Esophagus (tissue), 2 donors: ENCODE results near the gene CHFR. TPM values are rescaled to one million over a fixed set of nuclear protein-coding genes. Genes with fewer than 3 reads are reported as not detected.

Experiments used
- H3K27ac ChIP-seq, 2 donors: one replicate each; pipeline ENCODE4 v1.5.1; 2013; ENCODE audit warnings: low read depth in 2 of 2, mild to moderate bottlenecking in 2 of 2, inconsistent platforms in 1 of 2, low read length in 1 of 2, moderate library complexity in 1 of 2
- H3K27me3 ChIP-seq, 2 donors: one replicate each; pipeline ENCODE4 v1.6.1; 2013; ENCODE audit warnings: low read length in 2 of 2, control low read depth in 1 of 2, mild to moderate bottlenecking in 1 of 2; ENCODE audit not compliant: insufficient read depth in 2 of 2, control insufficient read depth in 1 of 2
- H3K36me3 ChIP-seq, 2 donors: one replicate each; pipeline ENCODE4 v1.6.1; 2013; ENCODE audit warnings: low read length in 1 of 2; ENCODE audit not compliant: control insufficient read depth in 2 of 2, insufficient read depth in 2 of 2
- H3K4me1 ChIP-seq, 2 donors: one replicate each; pipeline ENCODE4 v1.6.1; 2013; ENCODE audit warnings: low read length in 1 of 2; ENCODE audit not compliant: control insufficient read depth in 2 of 2, insufficient read depth in 2 of 2
- H3K4me3 ChIP-seq, 2 donors: one replicate each; pipeline ENCODE4 v1.5.1; 2013; ENCODE audit warnings: low read length in 2 of 2, mild to moderate bottlenecking in 2 of 2, low read depth in 1 of 2, moderate library complexity in 1 of 2
- H3K9me3 ChIP-seq, 2 donors: one replicate each; pipeline ENCODE4 v1.6.1; 2013; ENCODE audit warnings: mild to moderate bottlenecking in 2 of 2, low read depth in 1 of 2, low read length in 1 of 2, moderate library complexity in 1 of 2; ENCODE audit not compliant: control insufficient read depth in 2 of 2, insufficient read depth in 1 of 2
- WGBS, 2 donors: extraction: QIAGEN DNeasy Blood & Tissue Kit; methylation state at CpG; one replicate each; pipeline ENCODE4 v1.1.7; 2013; 5-methylcytosine and 5-hydroxymethylcytosine counted together
- polyA plus RNA-seq, 2 donors: library from polyadenylated mRNA; stranded (reverse); fragments of 200-250 nt; gene quantifications; one replicate each; pipeline ENCODE4 v1.2.3, GENCODE V29; 2013
- donor health status: healthy with polysubstance abuse.
- donor health status: Bipolar disorder and iron deficiency.

Gene CHFR
- polyA plus RNA-seq, 2 donors = 20.4 to 30.2 TPM

- no peaks in the 10 kb centered on the region for H3K27me3 ChIP-seq
- 96 to 97% methylated on average over 29 of the region's 29 CpGs for WGBS, 2 donors
- no peak overlapping the region for H3K4me3 ChIP-seq
- no peaks in the 10 kb centered on the region for H3K4me1 ChIP-seq
- peaks cover 23 to 50% of the 10 kb centered on the region in 2 donors for H3K36me3 ChIP-seq
- no peak overlapping the region for H3K27ac ChIP-seq
- no peaks in the 10 kb centered on the region for H3K9me3 ChIP-seq
These were observed 98.9 kb downstream of the CHFR start for GRCh38 chr12:132788375-132789098.

DNA sequence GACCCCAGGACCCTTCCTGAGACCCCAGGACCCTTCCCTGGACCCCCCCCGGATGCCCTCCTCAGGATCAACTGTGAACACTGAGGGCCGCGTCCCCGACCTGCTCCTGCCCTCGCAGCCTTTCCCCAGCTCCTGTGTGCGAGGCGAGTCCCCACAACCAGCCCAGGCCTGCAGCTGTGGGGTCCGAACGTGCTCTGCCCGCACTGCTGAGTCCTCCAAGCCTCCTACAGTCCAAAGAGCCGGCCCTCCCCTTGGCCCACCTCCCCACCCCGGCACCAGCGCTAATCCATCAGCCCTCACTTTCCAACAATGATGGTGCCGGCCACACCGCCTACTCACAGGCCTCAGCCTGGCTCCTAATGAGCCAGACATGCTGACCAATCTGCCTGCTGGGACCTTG is 99.5 kb downstream of the CHFR start:
- no peaks in the 10 kb centered on the region for H3K27me3 ChIP-seq
- H3K9me3 ChIP-seq = no peaks in the 10 kb centered on the region
- H3K4me3 ChIP-seq = no peak overlapping the region
- H3K4me1 ChIP-seq = no peaks in the 10 kb centered on the region
- 92% methylated on average over 15 of the region's 15 CpGs for WGBS, 2 donors
- no peak overlapping the region for H3K27ac ChIP-seq
- H3K36me3 ChIP-seq = peaks cover 23 to 54% of the 10 kb centered on the region in 2 donors

GRCh38 chr12:132786192-132786591 is 101.2 kb downstream of the CHFR start:
- no peaks in the 10 kb centered on the region for H3K27me3 ChIP-seq
- H3K9me3 ChIP-seq = no peaks in the 10 kb centered on the region
- H3K4me3 ChIP-seq = no peak overlapping the region
- H3K4me1 ChIP-seq = no peaks in the 10 kb centered on the region
- WGBS, 2 donors = 94 to 95% methylated on average over 20 to 21 of the region's 21 CpGs
- no peak overlapping the region for H3K27ac ChIP-seq
- peaks cover 26 to 59% of the 10 kb centered on the region in 2 donors for H3K36me3 ChIP-seq

DNA sequence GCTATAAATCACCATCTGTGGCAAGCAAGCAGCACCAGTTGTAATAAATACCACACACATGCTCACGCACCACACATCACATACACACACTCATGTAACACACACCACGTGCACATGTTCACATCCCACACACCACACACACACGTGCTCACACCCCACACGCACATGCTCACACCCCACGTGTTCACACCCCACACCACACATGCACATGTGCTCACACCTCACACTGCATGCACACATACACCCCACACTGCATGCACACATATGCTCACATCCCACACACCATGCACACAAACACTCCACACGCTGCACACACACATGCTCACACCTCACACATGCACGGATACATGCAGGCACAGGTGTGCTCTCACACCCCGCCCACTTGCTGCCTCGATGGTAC is 102.8 kb downstream of the CHFR start:
- no peaks in the 10 kb centered on the region for H3K27me3 ChIP-seq
- H3K4me3 ChIP-seq = no peak overlapping the region
- WGBS, 2 donors = 80 to 86% methylated on average over 9 of the region's 9 CpGs
- peaks cover 36 to 71% of the 10 kb centered on the region in 2 donors for H3K36me3 ChIP-seq
- no peaks in the 10 kb centered on the region for H3K9me3 ChIP-seq
- no peak overlapping the region for H3K27ac ChIP-seq
- no peaks in the 10 kb centered on the region for H3K4me1 ChIP-seq

DNA sequence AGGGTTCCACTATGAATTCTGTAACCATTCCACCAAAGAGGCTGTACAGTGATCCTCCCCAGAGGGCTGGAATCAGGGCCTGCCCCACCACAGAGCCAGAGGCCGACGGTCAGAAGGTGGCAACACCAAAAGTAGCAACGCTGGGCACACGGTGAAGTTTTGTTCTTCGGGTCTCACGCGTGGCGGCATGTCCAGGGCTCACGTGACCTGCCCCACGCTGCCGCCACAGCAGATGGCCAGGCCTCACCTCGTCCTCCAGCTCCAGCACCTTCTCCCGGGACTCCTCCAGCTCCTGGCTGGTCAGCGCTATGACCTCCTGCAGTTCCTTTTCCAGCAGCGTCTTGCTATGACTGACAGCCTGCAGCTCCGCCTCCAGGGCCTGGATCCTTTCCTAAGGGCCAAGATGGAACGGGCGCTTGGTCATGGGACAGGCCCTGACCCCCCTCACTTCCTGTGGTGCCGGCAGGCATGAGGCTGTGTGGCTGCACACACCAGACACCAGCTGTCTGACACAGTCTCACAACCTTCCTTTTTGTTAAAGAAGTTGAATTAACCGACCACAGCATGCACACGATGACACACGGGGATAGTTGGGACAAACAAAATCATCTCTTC is 103.4 kb downstream of the CHFR start:
- peaks cover 31 to 68% of the 10 kb centered on the region in 2 donors for H3K36me3 ChIP-seq
- no peaks in the 10 kb centered on the region for H3K9me3 ChIP-seq
- no peaks in the 10 kb centered on the region for H3K27me3 ChIP-seq
- H3K4me3 ChIP-seq = no peak overlapping the region
- WGBS, 2 donors = 85 to 88% methylated on average over 22 of the region's 22 CpGs
- H3K4me1 ChIP-seq = no peaks in the 10 kb centered on the region
- H3K27ac ChIP-seq = no peak overlapping the region

Other genes starting within 250 kb of the CHFR start
- 10 to 100 TPM; 16.7 to 41.2 TPM for gene POLE, start 200.3 kb downstream of the CHFR start, polyA plus RNA-seq
- 10 to 100 TPM in 1 of 2 donors, 1 to 10 TPM in 1; 5.1 to 15.7 TPM for gene PXMP2, start 200.0 kb downstream of the CHFR start, polyA plus RNA-seq
- gene PGAM5, start 176.8 kb downstream of the CHFR start, polyA plus RNA-seq = 10 to 100 TPM; 19.1 to 20.5 TPM
- 10 to 100 TPM; 36.5 to 41.0 TPM for gene ANKLE2, start 125.8 kb downstream of the CHFR start, polyA plus RNA-seq
- 10 to 100 TPM; 10.6 to 18.1 TPM for gene GOLGA3, start 58.7 kb downstream of the CHFR start, polyA plus RNA-seq
- 1 to 10 TPM; 1.9 to 4.3 TPM for gene ZNF605, start 68.7 kb upstream of the CHFR start, polyA plus RNA-seq
- 1 to 10 TPM; 2.8 to 3.4 TPM for gene ZNF26, start 98.8 kb upstream of the CHFR start, polyA plus RNA-seq
- 1 to 10 TPM; 5.1 to 8.2 TPM for gene ZNF84, start 149.9 kb upstream of the CHFR start, polyA plus RNA-seq
- 10 to 100 TPM in 1 of 2 donors, 1 to 10 TPM in 1; 9.0 to 12.3 TPM for gene ZNF140, start 193.3 kb upstream of the CHFR start, polyA plus RNA-seq
- under 1 TPM; 0.26 to 0.75 TPM for gene ZNF891, start 242.7 kb upstream of the CHFR start, polyA plus RNA-seq
- 1 to 10 TPM; 3.0 to 5.5 TPM for gene ZNF10, start 243.0 kb upstream of the CHFR start, polyA plus RNA-seq